Progenitor cell of endocrine pancreas (in vitro differentiated cells): ENCODE measurements around the gene STN1. TPM values are rescaled to one million over a fixed set of nuclear protein-coding genes. Genes with fewer than 3 reads are reported as not detected.

ENCODE experiments used
- DNase-seq: peaks from one replicate; pipeline ENCODE4 v3.0.0; 2021; ENCODE audit warnings: low spot score; ENCODE audit not compliant: unreplicated experiment
- H3K27ac Mint-ChIP-seq: 2 replicates; pipeline ENCODE4 v1.8.0; 2021; ENCODE audit warnings: mild to moderate bottlenecking, moderate library complexity, mixed read lengths
- H3K27me3 Mint-ChIP-seq: 2 replicates; pipeline ENCODE4 v1.8.0; 2021; ENCODE audit warnings: mixed read lengths
- H3K36me3 Mint-ChIP-seq: 2 replicates; pipeline ENCODE4 v1.8.0; 2022; ENCODE audit warnings: mixed read lengths; ENCODE audit not compliant: insufficient read depth
- H3K4me1 Mint-ChIP-seq: 2 replicates; pipeline ENCODE4 v1.8.0; 2021; ENCODE audit warnings: low read depth, mixed read lengths
- H3K4me3 Mint-ChIP-seq: 2 replicates; pipeline ENCODE4 v1.8.0; 2021; ENCODE audit warnings: low read depth, mild to moderate bottlenecking, moderate library complexity, mixed read lengths
- H3K9me3 Mint-ChIP-seq: 2 replicates; pipeline ENCODE4 v1.8.0; 2021; ENCODE audit warnings: low read depth, mixed read lengths
- CTCF ChIP-seq: fragments of 200-600 bp; sonication (generic); IDR thresholded peaks from one replicate; pipeline ENCODE4 v1.5.0; 2021; ENCODE audit warnings: antibody characterized with exemption, mild to moderate bottlenecking; ENCODE audit not compliant: unreplicated experiment
- total RNA-seq: library from RNA; stranded (reverse); gene quantifications from 2 replicates; pipeline ENCODE4 v1.2.1, GENCODE V29; 2021

The STN1 gene
- total RNA-seq, 1 donor from 2014 or later: 13.6 TPM

DNA sequence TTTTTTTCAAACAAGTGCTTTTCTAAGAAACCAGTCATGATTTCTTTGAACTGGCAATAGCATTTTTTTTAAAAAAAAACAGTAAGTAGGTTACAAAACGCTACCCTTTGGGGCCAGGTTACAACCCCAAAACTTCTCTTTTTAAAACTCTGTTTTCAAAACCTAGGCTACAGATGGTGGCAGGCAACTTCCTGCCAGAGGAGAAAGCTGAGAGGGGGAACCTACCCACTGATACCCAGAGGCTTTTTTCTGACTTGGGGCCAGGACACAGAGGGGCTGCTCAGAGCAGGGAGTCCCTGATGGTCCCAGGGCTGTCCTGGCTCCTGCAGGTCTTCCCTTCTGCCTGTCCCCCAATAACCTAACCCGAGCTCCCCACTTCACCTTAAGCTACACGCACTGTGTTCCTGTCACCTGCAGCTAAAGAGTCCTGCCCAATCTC, 6.9 kb downstream of the STN1 start:
- Mint-ChIP-seq H3K4me3 (no peak overlapping the region), H3K36me3 (peaks cover 7% of the 10 kb centered on the region), H3K4me1 (peaks cover 9% of the 10 kb centered on the region), H3K9me3 (no peaks in the 10 kb centered on the region), H3K27ac (peak overlapping the region; percentile 80), H3K27me3 (no peaks in the 10 kb centered on the region)
- no peak for TF ChIP-seq CTCF
- DNase-seq: no peak

DNA sequence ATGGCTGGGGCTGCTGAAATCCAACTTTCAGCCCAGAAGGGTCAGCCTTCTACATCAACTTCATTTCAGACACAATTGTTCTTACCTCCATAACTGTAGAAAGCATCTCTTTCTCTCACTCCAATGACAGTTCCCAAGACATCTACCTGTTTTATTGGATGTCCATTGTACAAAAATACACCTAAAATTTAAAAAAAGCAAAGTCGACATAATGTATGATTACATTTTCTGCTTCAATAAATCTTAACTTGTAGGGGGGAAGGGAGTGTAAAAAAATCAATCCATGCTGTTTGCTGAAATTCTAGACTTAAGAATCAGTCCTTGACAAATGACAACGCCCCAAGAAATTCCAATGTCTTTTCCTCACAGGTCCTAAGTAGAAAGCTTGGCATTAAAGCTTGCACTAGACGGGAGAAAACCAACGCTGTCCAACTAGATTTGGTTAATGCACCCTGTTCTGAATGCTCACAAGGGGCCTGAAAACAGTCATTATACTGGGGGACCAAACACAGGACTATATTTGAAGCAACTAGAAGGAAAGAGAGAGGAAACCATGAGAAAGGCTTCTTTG, 7.5 kb downstream of the STN1 start:
- Mint-ChIP-seq H3K9me3 (no peaks in the 10 kb centered on the region), H3K4me1 (peaks cover 8% of the 10 kb centered on the region), H3K4me3 (no peak overlapping the region), H3K36me3 (peaks cover 7% of the 10 kb centered on the region), H3K27me3 (no peaks in the 10 kb centered on the region), H3K27ac (peak overlapping the region; percentile 85)
- DNase-seq: no peak
- TF ChIP-seq CTCF: no peak

GRCh38 chr10:103905441-103905840, 12.5 kb downstream of the STN1 start:
- no peak overlapping the region for H3K27ac Mint-ChIP-seq
- peaks cover 3% of the 10 kb centered on the region for H3K36me3 Mint-ChIP-seq
- no peak for DNase-seq
- TF ChIP-seq CTCF: no peak
- H3K4me1 Mint-ChIP-seq: peaks cover 5% of the 10 kb centered on the region
- H3K4me3 Mint-ChIP-seq: no peak overlapping the region
- no peaks in the 10 kb centered on the region for H3K27me3 Mint-ChIP-seq
- no peaks in the 10 kb centered on the region for H3K9me3 Mint-ChIP-seq

- Mint-ChIP-seq H3K9me3 (no peaks in the 10 kb centered on the region), H3K27me3 (no peaks in the 10 kb centered on the region), H3K36me3 (peaks cover 9% of the 10 kb centered on the region), H3K4me3 (no peak overlapping the region), H3K27ac (no peak overlapping the region), H3K4me1 (peaks cover 1% of the 10 kb centered on the region)
- DNase-seq: no peak
- no peak for TF ChIP-seq CTCF
These were observed 16.7 kb downstream of the STN1 start for GRCh38 chr10:103901299-103901698.

- H3K36me3 Mint-ChIP-seq: peaks cover 12% of the 10 kb centered on the region
- no peak for TF ChIP-seq CTCF
- no peaks in the 10 kb centered on the region for H3K9me3 Mint-ChIP-seq
- H3K4me1 Mint-ChIP-seq: peaks cover 21% of the 10 kb centered on the region
- H3K27me3 Mint-ChIP-seq: no peaks in the 10 kb centered on the region
- DNase-seq: no peak
- H3K4me3 Mint-ChIP-seq: no peak overlapping the region
- H3K27ac Mint-ChIP-seq: no peak overlapping the region
These were observed 18.7 kb downstream of the STN1 start for GRCh38 chr10:103899312-103899711.
